Endodermal cell (in vitro differentiated cells): ENCODE results near the gene RCOR2. TPM values are rescaled to one million over a fixed set of nuclear protein-coding genes. Genes with fewer than 3 reads are reported as not detected.
A peak's percentile ranks its signal among the peaks of the same experiment; 100 is the strongest.

Experiments used
- DNase-seq: peaks from one replicate; pipeline ENCODE4 v3.0.0-alpha.2; 2017
- H3K27ac ChIP-seq: 2 replicates; pipeline ENCODE4 v1.5.1; 2013; ENCODE audit warnings: mild to moderate bottlenecking, low read depth, low read length, moderate library complexity
- H3K27me3 ChIP-seq: 2 replicates; pipeline ENCODE4 v1.6.1; 2013; ENCODE audit warnings: mild to moderate bottlenecking, low read length, moderate library complexity; ENCODE audit not compliant: insufficient read depth, control insufficient read depth, poor library complexity, severe bottlenecking
- H3K36me3 ChIP-seq: 2 replicates; pipeline ENCODE4 v1.7.0; 2013; ENCODE audit warnings: mild to moderate bottlenecking, low read length, moderate library complexity; ENCODE audit not compliant: control insufficient read depth, insufficient read depth
- H3K4me1 ChIP-seq: one replicate; pipeline ENCODE4 v1.7.0; 2013; ENCODE audit warnings: low read length; ENCODE audit not compliant: control insufficient read depth, insufficient read depth
- H3K4me3 ChIP-seq: 2 replicates; pipeline ENCODE4 v1.5.1; 2013; ENCODE audit warnings: mild to moderate bottlenecking, low read length, moderate library complexity
- H3K9ac ChIP-seq: 2 replicates; pipeline ENCODE4 v1.6.1; 2013; ENCODE audit warnings: mild to moderate bottlenecking, low read length, moderate library complexity; ENCODE audit not compliant: poor library complexity, severe bottlenecking; ENCODE audit errors: extremely low read depth
- H3K9me3 ChIP-seq: 2 replicates; pipeline ENCODE4 v1.6.1; 2013; ENCODE audit warnings: mild to moderate bottlenecking, low read length, moderate library complexity; ENCODE audit not compliant: control insufficient read depth
- H3K27ac Mint-ChIP-seq: 2 replicates; pipeline ENCODE4 v1.8.0; 2020; ENCODE audit warnings: mixed read lengths
- H3K27me3 Mint-ChIP-seq: 2 replicates; pipeline ENCODE4 v1.8.0; 2021; ENCODE audit warnings: mild to moderate bottlenecking, mixed read lengths; ENCODE audit not compliant: insufficient read depth
- H3K36me3 Mint-ChIP-seq: 2 replicates; pipeline ENCODE4 v1.8.0; 2020; ENCODE audit warnings: low read depth, mixed read lengths
- H3K4me1 Mint-ChIP-seq: 2 replicates; pipeline ENCODE4 v1.8.0; 2020; ENCODE audit warnings: mixed read lengths
- H3K4me3 Mint-ChIP-seq: 2 replicates; pipeline ENCODE4 v1.8.0; 2020; ENCODE audit warnings: mild to moderate bottlenecking, moderate library complexity, mixed read lengths
- H3K9me3 Mint-ChIP-seq: 2 replicates; pipeline ENCODE4 v1.8.0; 2020; ENCODE audit warnings: mild to moderate bottlenecking, mixed read lengths
- CTCF ChIP-seq: fragments of 200-600 bp; sonication (generic); conservative IDR thresholded peaks from 2 replicates; pipeline ENCODE4 v1.5.0; 2021; ENCODE audit warnings: antibody characterized with exemption, mild to moderate bottlenecking
- whole genome bisulfite sequencing, 2 experiments: methylation state at CpG; one replicate each; pipeline versions ENCODE4 v1.1.5 to v1.1.7; 2013; ENCODE audit warnings: missing lambda C conversion rate in 2 of 2, mixed read lengths in 1 of 2; ENCODE audit not compliant: insufficient coverage in 1 of 2, insufficient read length in 1 of 2; 5-methylcytosine and 5-hydroxymethylcytosine counted together
- total RNA-seq, 2 donors: library from RNA; stranded (reverse); fragmentation: NEBNext Ultra II Directional in 1 of 2; extraction: Animal tissue kit (Norgen Biotek cat#: 25700) in 1 of 2; gene quantifications; 2 replicates in 1 of 2; 3 replicates in 1 of 2; pipeline ENCODE4 v1.2.1, GENCODE V29; 2021

The RCOR2 gene
- total RNA-seq, 2 donors from 2014 or later = 45.0 to 51.4 TPM

GRCh38 chr11:63914896-63915691 is 1.9 kb downstream of the RCOR2 start:
- H3K4me3 ChIP-seq = peak overlapping the region; percentile 89
- 50 to 100% methylated on average over 2 to 19 of the region's 20 CpGs for WGBS, 2 experiments
- no peak for TF ChIP-seq CTCF
- Mint-ChIP-seq H3K27me3 (no peaks in the 10 kb centered on the region), H3K4me1 (peaks cover 17% of the 10 kb centered on the region), H3K9me3 (no peaks in the 10 kb centered on the region), H3K4me3 (peak overlapping the region; percentile 80), H3K36me3 (peaks cover 19% of the 10 kb centered on the region), H3K27ac (no peak overlapping the region)
- no peaks in the 10 kb centered on the region for H3K9me3 ChIP-seq
- peaks cover 5% of the 10 kb centered on the region for H3K36me3 ChIP-seq
- H3K27ac ChIP-seq = no peak overlapping the region
- no peak overlapping the region for H3K9ac ChIP-seq
- no peaks in the 10 kb centered on the region for H3K27me3 ChIP-seq
- peaks cover 7% of the 10 kb centered on the region for H3K4me1 ChIP-seq
- peak; percentile 72 for DNase-seq

GRCh38 chr11:63913866-63914830 is 2.8 kb downstream of the RCOR2 start:
- no peak overlapping the region for H3K4me3 ChIP-seq
- no peaks in the 10 kb centered on the region for H3K27me3 ChIP-seq
- WGBS, 2 experiments = 94 to 98% methylated on average over 27 to 34 of the region's 34 CpGs
- no peak overlapping the region for H3K9ac ChIP-seq
- H3K4me3 Mint-ChIP-seq = no peak overlapping the region
- peaks cover 19% of the 10 kb centered on the region for H3K36me3 Mint-ChIP-seq
- no peaks in the 10 kb centered on the region for H3K9me3 ChIP-seq
- no peaks in the 10 kb centered on the region for H3K27me3 Mint-ChIP-seq
- H3K4me1 ChIP-seq = peaks cover 15% of the 10 kb centered on the region
- peaks cover 13% of the 10 kb centered on the region for H3K4me1 Mint-ChIP-seq
- no peak overlapping the region for H3K27ac Mint-ChIP-seq
- no peak for DNase-seq
- H3K36me3 ChIP-seq = peaks cover 5% of the 10 kb centered on the region
- no peaks in the 10 kb centered on the region for H3K9me3 Mint-ChIP-seq
- peak overlapping the region; percentile 10 for H3K27ac ChIP-seq
- TF ChIP-seq CTCF = no peak

GRCh38 chr11:63912678-63913077 is 4.3 kb downstream of the RCOR2 start:
- no peak for DNase-seq
- Mint-ChIP-seq H3K36me3 (peaks cover 22% of the 10 kb centered on the region), H3K4me1 (peaks cover 7% of the 10 kb centered on the region), H3K27me3 (no peaks in the 10 kb centered on the region), H3K27ac (peak overlapping the region; percentile 52), H3K4me3 (no peak overlapping the region), H3K9me3 (no peaks in the 10 kb centered on the region)
- H3K27ac ChIP-seq = no peak overlapping the region
- H3K27me3 ChIP-seq = no peaks in the 10 kb centered on the region
- H3K36me3 ChIP-seq = peaks cover 5% of the 10 kb centered on the region
- H3K9me3 ChIP-seq = no peaks in the 10 kb centered on the region
- peaks cover 15% of the 10 kb centered on the region for H3K4me1 ChIP-seq
- no peak overlapping the region for H3K9ac ChIP-seq
- no peak overlapping the region for H3K4me3 ChIP-seq
- no peak for TF ChIP-seq CTCF
- WGBS, 2 experiments = 90 to 94% methylated on average over 5 to 7 of the region's 7 CpGs
